Measurements from ENCODE around the gene TMEM100.

Gene TMEM100

DNA sequence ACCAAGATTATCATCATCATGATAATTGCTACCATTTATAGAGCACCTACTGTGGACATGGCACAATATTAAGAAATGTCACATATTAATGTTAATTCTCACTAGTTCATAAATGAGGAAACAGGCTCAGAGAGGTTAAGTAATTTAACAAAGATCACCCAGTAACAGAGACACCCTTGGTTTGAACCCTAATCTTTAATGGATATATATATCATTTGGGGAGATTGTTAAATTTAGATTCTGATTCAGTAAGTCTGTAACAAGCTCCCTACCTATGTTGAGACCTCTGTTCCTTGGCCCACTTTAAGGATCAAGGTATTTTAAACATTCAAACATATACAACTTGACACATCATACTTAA is 804 bp upstream of the TMEM100 start:
- no peak overlapping the region for H3K9ac ChIP-seq (ENCODE audit: low read depth, low read length)
- no peak overlapping the region for H3K4me2 ChIP-seq (ENCODE audit: insufficient read depth, low read length)

DNA sequence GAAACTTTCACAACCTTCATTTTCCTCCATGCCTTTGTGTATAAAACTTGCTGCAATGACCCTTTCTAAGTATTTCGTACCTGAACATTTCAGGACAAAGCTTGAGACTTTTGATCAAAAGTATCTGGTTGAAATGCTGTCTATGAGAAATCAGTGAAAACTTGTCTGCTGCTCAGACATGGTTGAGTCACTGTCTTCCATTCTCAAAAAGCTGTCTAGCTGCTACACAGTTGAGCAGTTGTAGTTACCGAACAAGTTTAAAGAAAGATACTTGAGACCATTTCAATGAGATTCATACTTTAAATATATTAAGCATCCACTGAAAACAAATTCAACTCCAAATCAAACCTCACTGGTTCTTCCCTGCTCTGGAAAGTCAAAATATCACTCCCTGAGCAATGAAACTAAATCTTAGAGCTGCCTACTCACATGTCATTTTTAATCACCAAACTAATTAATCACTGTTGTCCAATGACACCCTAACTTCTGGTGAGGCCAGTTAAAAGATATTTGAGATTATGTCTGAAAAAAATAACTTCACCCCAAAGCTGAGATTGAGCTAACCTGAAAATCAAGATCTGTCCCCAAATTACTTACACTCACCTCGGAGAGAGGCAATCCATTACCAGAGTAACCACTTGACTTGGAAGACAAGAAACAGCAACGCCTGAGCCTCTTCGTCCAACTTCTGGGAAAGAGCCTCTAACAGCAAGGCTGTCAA is 488 bp downstream of the TMEM100 start:
- ATAC-seq (ENCODE audit: insufficient read depth, low read depth) (no peak), DNase-seq (no peak)
- Histone ChIP-seq H3K4me1 (ENCODE audit: insufficient read depth, low read length) (no peaks in the 10 kb centered on the region), H3K4me3 (ENCODE audit: low read depth in 1 of 2, low read length in 2 of 2) (no peak overlapping the region), H3K9ac (ENCODE audit: low read depth, low read length) (no peak overlapping the region), H3K79me2 (ENCODE audit: insufficient read depth, low read length) (no peaks in the 10 kb centered on the region), H3K27ac (ENCODE audit: low read length) (no peak overlapping the region), H3K36me3 (ENCODE audit: insufficient read depth, low read length) (no peaks in the 10 kb centered on the region), H3K9me3 (ENCODE audit: insufficient read depth, low read length, severe bottlenecking) (no peaks in the 10 kb centered on the region), H3K27me3 (ENCODE audit: insufficient read depth, low read length, poor library complexity) (no peaks in the 10 kb centered on the region), H2AFZ (ENCODE audit: low read depth, low read length) (no peak overlapping the region), H4K20me1 (ENCODE audit: insufficient read depth, low read length) (no peaks in the 10 kb centered on the region), H3K4me2 (ENCODE audit: insufficient read depth, low read length) (no peak overlapping the region)
- TF ChIP-seq EZH2 (IDR thresholded peaks at IDR 0.05; ENCODE audit: borderline replicate concordance, low read depth, low read length, severe bottlenecking), result no peak
- TF ChIP-seq, protein P1, sequence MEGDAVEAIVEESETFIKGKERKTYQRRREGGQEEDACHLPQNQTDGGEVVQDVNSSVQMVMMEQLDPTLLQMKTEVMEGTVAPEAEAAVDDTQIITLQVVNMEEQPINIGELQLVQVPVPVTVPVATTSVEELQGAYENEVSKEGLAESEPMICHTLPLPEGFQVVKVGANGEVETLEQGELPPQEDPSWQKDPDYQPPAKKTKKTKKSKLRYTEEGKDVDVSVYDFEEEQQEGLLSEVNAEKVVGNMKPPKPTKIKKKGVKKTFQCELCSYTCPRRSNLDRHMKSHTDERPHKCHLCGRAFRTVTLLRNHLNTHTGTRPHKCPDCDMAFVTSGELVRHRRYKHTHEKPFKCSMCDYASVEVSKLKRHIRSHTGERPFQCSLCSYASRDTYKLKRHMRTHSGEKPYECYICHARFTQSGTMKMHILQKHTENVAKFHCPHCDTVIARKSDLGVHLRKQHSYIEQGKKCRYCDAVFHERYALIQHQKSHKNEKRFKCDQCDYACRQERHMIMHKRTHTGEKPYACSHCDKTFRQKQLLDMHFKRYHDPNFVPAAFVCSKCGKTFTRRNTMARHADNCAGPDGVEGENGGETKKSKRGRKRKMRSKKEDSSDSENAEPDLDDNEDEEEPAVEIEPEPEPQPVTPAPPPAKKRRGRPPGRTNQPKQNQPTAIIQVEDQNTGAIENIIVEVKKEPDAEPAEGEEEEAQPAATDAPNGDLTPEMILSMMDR (IDR thresholded peaks at IDR 0.05; ENCODE audit: borderline replicate concordance, extremely low read depth, low read length, poor library complexity, severe bottlenecking), result no peak

More for the DNA sequence above, 804 bp upstream of the TMEM100 start:
- Histone ChIP-seq H3K79me2 (ENCODE audit: insufficient read depth, low read length) (no peaks in the 10 kb centered on the region), H2AFZ (ENCODE audit: low read depth, low read length) (no peak overlapping the region), H3K4me1 (ENCODE audit: insufficient read depth, low read length) (no peaks in the 10 kb centered on the region), H3K27me3 (ENCODE audit: insufficient read depth, low read length, poor library complexity) (no peaks in the 10 kb centered on the region), H3K27ac (ENCODE audit: low read length) (no peak overlapping the region), H4K20me1 (ENCODE audit: insufficient read depth, low read length) (no peaks in the 10 kb centered on the region), H3K36me3 (ENCODE audit: insufficient read depth, low read length) (no peaks in the 10 kb centered on the region), H3K4me3 (ENCODE audit: low read depth in 1 of 2, low read length in 2 of 2) (no peak overlapping the region), H3K9me3 (ENCODE audit: insufficient read depth, low read length, severe bottlenecking) (no peaks in the 10 kb centered on the region)
- no peak for DNase-seq
- TF ChIP-seq EZH2 (IDR thresholded peaks at IDR 0.05; ENCODE audit: borderline replicate concordance, low read depth, low read length, severe bottlenecking), result no peak
- TF ChIP-seq, protein P1 (IDR thresholded peaks at IDR 0.05; ENCODE audit: borderline replicate concordance, extremely low read depth, low read length, poor library complexity, severe bottlenecking), result no peak
- no peak for ATAC-seq (ENCODE audit: insufficient read depth, low read depth)

- no peaks in the 10 kb centered on the region for H3K9me3 ChIP-seq (ENCODE audit: insufficient read depth, low read length, severe bottlenecking)
- no peaks in the 10 kb centered on the region for H3K27me3 ChIP-seq (ENCODE audit: insufficient read depth, low read length, poor library complexity)
- no peak overlapping the region for H3K4me3 ChIP-seq (ENCODE audit: low read depth in 1 of 2, low read length in 2 of 2)
- H3K9ac ChIP-seq (ENCODE audit: low read depth, low read length), result no peak overlapping the region
- no peaks in the 10 kb centered on the region for H4K20me1 ChIP-seq (ENCODE audit: insufficient read depth, low read length)
- no peaks in the 10 kb centered on the region for H3K36me3 ChIP-seq (ENCODE audit: insufficient read depth, low read length)
- no peaks in the 10 kb centered on the region for H3K4me1 ChIP-seq (ENCODE audit: insufficient read depth, low read length)
- H3K4me2 ChIP-seq (ENCODE audit: insufficient read depth, low read length), result no peak overlapping the region
- H2AFZ ChIP-seq (ENCODE audit: low read depth, low read length), result no peak overlapping the region
- no peak for TF ChIP-seq EZH2 (IDR thresholded peaks at IDR 0.05; ENCODE audit: borderline replicate concordance, low read depth, low read length, severe bottlenecking)
- TF ChIP-seq, protein P1 (IDR thresholded peaks at IDR 0.05; ENCODE audit: borderline replicate concordance, extremely low read depth, low read length, poor library complexity, severe bottlenecking), result no peak
- no peaks in the 10 kb centered on the region for H3K79me2 ChIP-seq (ENCODE audit: insufficient read depth, low read length)
- ATAC-seq (ENCODE audit: insufficient read depth, low read depth), result no peak
- no peak for DNase-seq
- no peak overlapping the region for H3K27ac ChIP-seq (ENCODE audit: low read length)
Observed at GRCh38 chr17:55720919-55721836, 1.5 kb downstream of the TMEM100 start.

Measured in DND-41 (cell line).